Cardiac muscle cell (in vitro differentiated cells and primary cell): ENCODE data around the gene AQP12A. TPM values are rescaled to one million over a fixed set of nuclear protein-coding genes. Genes with fewer than 3 reads are reported as not detected.

Source experiments
- DNase-seq, 2 donors: peaks; one replicate each; pipeline versions ENCODE4 v3.0.0 to v3.0.0-alpha.2; 2010 to 2017; ENCODE audit warnings: low read depth in 1 of 2, low spot score in 1 of 2
- H3K27ac ChIP-seq: fragments of 200-600 bp; sonication (generic); 2 replicates; pipeline ENCODE4 v1.5.1; 2016
- H3K27me3 ChIP-seq: fragments of 200-600 bp; sonication (generic); 2 replicates; pipeline ENCODE4 v1.6.0; 2016; ENCODE audit warnings: control low read depth
- H3K36me3 ChIP-seq: fragments of 200-600 bp; sonication (generic); 2 replicates; pipeline ENCODE4 v1.5.1; 2016; ENCODE audit warnings: control low read depth
- H3K4me1 ChIP-seq: fragments of 200-600 bp; sonication (generic); 2 replicates; pipeline ENCODE4 v1.8.1; 2017; ENCODE audit warnings: low read depth, mild to moderate bottlenecking, mixed run types
- H3K4me3 ChIP-seq: fragments of 200-600 bp; sonication (generic); 2 replicates; pipeline ENCODE4 v1.5.1; 2016; ENCODE audit warnings: mild to moderate bottlenecking
- H3K9me3 ChIP-seq: fragments of 200-600 bp; sonication (generic); 2 replicates; pipeline ENCODE4 v1.5.1; 2017; ENCODE audit warnings: low read depth, mild to moderate bottlenecking, control low read depth
- CTCF ChIP-seq: IDR thresholded peaks from 2 replicates; pipeline ENCODE4 v1.5.1; 2012; ENCODE audit warnings: low read depth, mild to moderate bottlenecking, low read length
- polyA plus RNA-seq: library from polyadenylated mRNA; unstranded; fragments of >200 nt; fragmentation: Nextera tagmentation; extraction: Ambion mirVana; gene quantifications from 2 replicates; pipeline ENCODE4 v1.2.1, GENCODE V29; 2016
- total RNA-seq: library from RNA; depleted of rRNA; stranded (reverse); fragments of >200 nt; gene quantifications from 2 replicates; pipeline ENCODE4 v1.2.3, GENCODE V29; 2016

AQP12A gene
- total and polyA plus RNA-seq, 2 experiments from 2014 or later, result not detected

GRCh38 chr2:240647503-240648154, 44.0 kb upstream of the AQP12A start:
- DNase-seq, result no peak
- Histone ChIP-seq H3K4me1 (no peaks in the 10 kb centered on the region), H3K27ac (no peak overlapping the region), H3K27me3 (no peaks in the 10 kb centered on the region), H3K36me3 (no peaks in the 10 kb centered on the region), H3K9me3 (no peaks in the 10 kb centered on the region), H3K4me3 (no peak overlapping the region)
- TF ChIP-seq CTCF, result no peak

DNA sequence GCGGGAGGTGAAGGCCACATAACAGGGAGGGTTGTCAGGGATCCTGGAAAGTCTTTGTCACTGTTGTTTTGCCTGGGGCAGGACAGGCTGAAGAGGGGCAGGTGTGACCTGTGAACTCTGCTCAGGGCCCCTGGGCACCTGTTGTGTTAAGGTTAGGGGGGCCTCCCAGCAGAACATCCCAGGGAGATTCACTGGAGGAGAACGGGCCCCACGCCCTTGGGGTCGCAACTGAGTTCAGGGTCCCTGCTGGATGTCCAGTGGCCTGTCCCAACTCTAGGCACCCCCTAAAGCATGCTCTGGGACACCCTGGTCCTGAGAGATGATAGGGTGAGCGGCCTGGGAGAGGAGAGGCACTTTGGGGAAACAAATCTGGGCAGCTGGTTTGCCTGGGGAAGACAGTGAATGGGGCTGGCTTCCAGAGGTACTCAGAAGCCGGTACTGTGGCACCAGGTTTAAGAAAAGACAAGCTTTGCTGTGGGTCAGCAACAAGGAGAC, 43.5 kb upstream of the AQP12A start:
- H3K27ac ChIP-seq, result no peak overlapping the region
- H3K4me1 ChIP-seq, result no peaks in the 10 kb centered on the region
- no peak for TF ChIP-seq CTCF
- no peaks in the 10 kb centered on the region for H3K36me3 ChIP-seq
- H3K9me3 ChIP-seq, result no peaks in the 10 kb centered on the region
- no peaks in the 10 kb centered on the region for H3K27me3 ChIP-seq
- no peak overlapping the region for H3K4me3 ChIP-seq
- no peak for DNase-seq

DNA sequence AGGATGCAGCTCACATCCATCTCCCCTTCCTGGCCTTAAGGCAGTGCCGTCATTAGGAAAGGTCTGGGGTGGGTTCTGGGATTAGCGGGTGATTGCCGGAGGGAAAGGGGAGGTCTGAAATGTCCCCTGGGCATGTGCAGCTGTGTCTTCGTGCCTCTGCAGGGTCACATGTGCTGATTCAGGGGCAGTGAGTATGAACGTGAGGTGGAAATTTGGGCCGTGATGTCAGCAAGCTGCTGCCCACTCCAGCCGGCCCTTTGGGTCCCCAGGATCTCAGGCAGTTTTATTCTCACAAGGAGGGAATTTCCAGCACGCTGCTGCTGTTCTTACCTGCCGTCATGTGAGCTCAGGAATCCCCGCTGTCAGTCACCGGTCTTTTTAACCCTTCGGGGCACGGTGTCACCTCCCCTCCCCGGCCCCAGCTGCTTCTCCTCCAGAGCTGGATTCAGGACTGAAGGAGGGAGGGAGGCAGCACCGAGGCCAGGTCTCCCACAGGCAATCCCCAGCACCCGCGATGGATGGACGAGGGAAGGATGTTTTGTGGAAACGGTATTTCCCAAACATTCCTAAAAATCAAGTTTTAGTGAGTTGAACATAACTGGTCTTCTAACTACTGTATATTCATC, 42.9 kb upstream of the AQP12A start:
- DNase-seq, result no peak
- no peaks in the 10 kb centered on the region for H3K27me3 ChIP-seq
- no peaks in the 10 kb centered on the region for H3K36me3 ChIP-seq
- TF ChIP-seq CTCF, result no peak
- no peaks in the 10 kb centered on the region for H3K4me1 ChIP-seq
- H3K27ac ChIP-seq, result no peak overlapping the region
- no peak overlapping the region for H3K4me3 ChIP-seq
- H3K9me3 ChIP-seq, result no peaks in the 10 kb centered on the region

DNA sequence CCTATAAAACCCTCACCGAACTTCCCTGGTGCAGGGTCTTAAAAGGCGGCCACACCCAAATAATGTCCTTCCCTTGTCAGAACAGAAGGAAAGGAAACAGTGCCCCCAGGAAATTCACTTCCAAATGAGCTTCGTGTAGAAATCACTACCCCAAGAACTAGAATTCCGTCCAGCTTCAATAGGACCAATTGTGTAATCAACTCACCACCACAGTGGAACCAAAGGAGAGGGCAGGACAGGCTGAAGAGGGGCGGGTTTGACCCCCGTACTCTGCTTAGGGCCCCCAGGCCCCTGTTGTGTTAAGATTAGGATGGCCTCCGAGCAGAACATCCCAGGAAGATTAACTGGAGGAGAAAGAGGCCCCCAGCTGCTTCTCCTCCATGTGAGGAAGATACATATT, 42.3 kb upstream of the AQP12A start:
- no peak for DNase-seq

DNA sequence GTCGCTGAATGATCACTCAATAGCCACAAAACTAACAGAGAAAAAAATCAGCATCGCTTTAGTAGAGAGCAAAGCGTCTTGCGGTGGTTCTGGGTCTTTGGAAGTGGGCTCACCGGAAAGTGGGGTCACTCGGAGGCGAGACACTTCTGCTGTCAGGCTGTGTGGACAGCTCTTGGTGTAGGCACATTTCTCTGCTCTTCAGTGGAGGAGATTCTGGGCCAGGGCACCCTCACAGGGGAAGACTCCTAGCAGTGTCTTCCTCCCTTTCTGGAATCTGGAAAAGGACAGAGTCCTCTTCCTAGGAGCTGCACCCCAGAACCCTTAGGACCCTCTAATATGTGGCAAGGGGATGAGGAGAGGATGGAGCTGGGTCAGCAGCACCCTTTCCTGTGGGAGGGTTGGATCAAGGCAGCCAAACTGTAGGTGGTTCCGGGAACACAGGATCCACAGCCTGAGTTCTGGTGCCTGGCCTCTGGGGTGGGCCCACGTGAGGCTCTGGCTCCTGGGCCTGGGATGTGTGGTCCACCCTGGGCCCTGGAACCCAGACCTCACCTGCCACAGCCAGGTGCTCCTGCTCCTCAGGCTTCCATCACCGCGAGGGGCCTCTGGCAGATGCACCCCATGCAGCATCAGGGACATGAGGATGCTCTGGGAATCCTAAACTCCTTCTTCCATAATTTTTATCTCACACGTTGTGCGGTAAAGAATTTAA, 41.3 kb upstream of the AQP12A start:
- Histone ChIP-seq H3K4me1 (no peaks in the 10 kb centered on the region), H3K4me3 (no peak overlapping the region), H3K9me3 (no peaks in the 10 kb centered on the region), H3K27ac (no peak overlapping the region), H3K36me3 (no peaks in the 10 kb centered on the region), H3K27me3 (no peaks in the 10 kb centered on the region)
- no peak for DNase-seq
- TF ChIP-seq CTCF, result no peak

More for the DNA sequence above, 42.3 kb upstream of the AQP12A start:
- Histone ChIP-seq H3K9me3 (no peaks in the 10 kb centered on the region), H3K4me3 (no peak overlapping the region), H3K27ac (no peak overlapping the region), H3K4me1 (no peaks in the 10 kb centered on the region), H3K36me3 (no peaks in the 10 kb centered on the region), H3K27me3 (no peaks in the 10 kb centered on the region)
- no peak for TF ChIP-seq CTCF
